ENCODE data around the gene TRAM2. TPM values are rescaled to one million over a fixed set of nuclear protein-coding genes. Genes with fewer than 3 reads are reported as not detected.

Gene TRAM2
- total RNA-seq, 1 donor from 2014 or later: 11.0 TPM

- no peaks in the 10 kb centered on the region for H3K36me3 ChIP-seq
- no peak for DNase-seq (ENCODE audit: extremely low spot score in 2 of 2)
- intact Hi-C loops (cut with DNase I): no loop called here
- H3K9me3 ChIP-seq: no peaks in the 10 kb centered on the region
- H3K4me1 ChIP-seq: no peaks in the 10 kb centered on the region
- TF ChIP-seq POLR2A (IDR thresholded peaks at IDR 0.05) (no peak), CTCF (IDR thresholded peaks at IDR 0.05) (no peak), POLR2AphosphoS5 (IDR thresholded peaks at IDR 0.05; ENCODE audit: insufficient read depth in 1 of 2, low read depth in 1 of 2) (no peak)
- no peak overlapping the region for H3K27ac ChIP-seq
- no peak overlapping the region for H3K4me3 ChIP-seq
- H3K27me3 ChIP-seq: no peaks in the 10 kb centered on the region
Observed at GRCh38 chr6:52620055-52620905, 43.4 kb upstream of the TRAM2 start.

- H3K36me3 ChIP-seq: no peaks in the 10 kb centered on the region
- no peaks in the 10 kb centered on the region for H3K27me3 ChIP-seq
- no peaks in the 10 kb centered on the region for H3K9me3 ChIP-seq
- no peak overlapping the region for H3K4me3 ChIP-seq
- DNase-seq (ENCODE audit: extremely low spot score in 2 of 2): no peak
- TF ChIP-seq CTCF (IDR thresholded peaks at IDR 0.05): no peak
- no peak overlapping the region for H3K27ac ChIP-seq
- intact Hi-C loops (cut with DNase I): no loop called here
- no peaks in the 10 kb centered on the region for H3K4me1 ChIP-seq
Observed at GRCh38 chr6:52617087-52617486, 40.2 kb upstream of the TRAM2 start.

- no peak for DNase-seq (ENCODE audit: extremely low spot score in 2 of 2)
- no peak overlapping the region for H3K27ac ChIP-seq
- H3K9me3 ChIP-seq: no peaks in the 10 kb centered on the region
- no peaks in the 10 kb centered on the region for H3K27me3 ChIP-seq
- no peak overlapping the region for H3K4me3 ChIP-seq
- H3K36me3 ChIP-seq: no peaks in the 10 kb centered on the region
- no peak for TF ChIP-seq CTCF (IDR thresholded peaks at IDR 0.05)
- TF ChIP-seq POLR2AphosphoS5 (IDR thresholded peaks at IDR 0.05; ENCODE audit: insufficient read depth in 1 of 2, low read depth in 1 of 2): no peak
- no peak for TF ChIP-seq POLR2A (IDR thresholded peaks at IDR 0.05)
- no peaks in the 10 kb centered on the region for H3K4me1 ChIP-seq
- intact Hi-C loops (cut with DNase I): no loop called here
Observed at GRCh38 chr6:52616059-52616690, 39.3 kb upstream of the TRAM2 start.

GRCh38 chr6:52612336-52613054 lies 35.6 kb upstream of the TRAM2 start:
- H3K27ac ChIP-seq: no peak overlapping the region
- TF ChIP-seq POLR2A (IDR thresholded peaks at IDR 0.05) (no peak), CTCF (IDR thresholded peaks at IDR 0.05) (no peak), POLR2AphosphoS5 (IDR thresholded peaks at IDR 0.05; ENCODE audit: insufficient read depth in 1 of 2, low read depth in 1 of 2) (no peak)
- no peaks in the 10 kb centered on the region for H3K9me3 ChIP-seq
- no peaks in the 10 kb centered on the region for H3K4me1 ChIP-seq
- no peak for DNase-seq (ENCODE audit: extremely low spot score in 2 of 2)
- no peak overlapping the region for H3K4me3 ChIP-seq
- H3K36me3 ChIP-seq: no peaks in the 10 kb centered on the region
- no peaks in the 10 kb centered on the region for H3K27me3 ChIP-seq
- intact Hi-C loops (cut with DNase I): no loop called here

All from vagina (tissue), 2 donors.